ENCODE measurements around the gene CMSS1. TPM values are rescaled to one million over a fixed set of nuclear protein-coding genes. Genes with fewer than 3 reads are reported as not detected.
A peak's percentile ranks its signal among the peaks of the same experiment; 100 is the strongest.

CMSS1 gene
- total RNA-seq, 4 donors from 2014 or later = 11.2 to 16.3 (median 14.1) TPM

- H3K9me3 ChIP-seq = no peaks in the 10 kb centered on the region
- 55% methylated on average over 7 of the region's 7 CpGs for WGBS
- H3K27ac ChIP-seq (replicated peaks in 1 of 4) = peak overlapping the region; percentile 21 to 67 (median 61)
- peak; percentile 81 for DNase-seq (ENCODE audit: extremely low spot score)
- no peaks in the 10 kb centered on the region for H3K36me3 ChIP-seq
- H3K27me3 ChIP-seq = no peaks in the 10 kb centered on the region
- no peak for TF ChIP-seq EP300 (IDR thresholded peaks at IDR 0.05)
- TF ChIP-seq POLR2AphosphoS5 (IDR thresholded peaks at IDR 0.05) = peak in 1 of 2 donors; percentile 20
- intact Hi-C loops (cut with DNase I) = no loop called here
- peaks cover 21 to 57% (median 38%) of the 10 kb centered on the region in 4 donors for H3K4me1 ChIP-seq
- no peak overlapping the region for H3K4me3 ChIP-seq
Observed at GRCh38 chr3:100213891-100214573, 396.4 kb downstream of the CMSS1 start.

GRCh38 chr3:100214574-100214964, 396.9 kb downstream of the CMSS1 start:
- no peak overlapping the region for H3K4me3 ChIP-seq
- peaks cover 0 to 5% (median 0%) of the 10 kb centered on the region in 4 donors for H3K9me3 ChIP-seq
- TF ChIP-seq EP300 (IDR thresholded peaks at IDR 0.05) (no peak), POLR2A (IDR thresholded peaks at IDR 0.05; ENCODE audit: low read depth) (no peak), POLR2AphosphoS5 (IDR thresholded peaks at IDR 0.05) (no peak), CTCF (IDR thresholded peaks at IDR 0.05) (no peak)
- H3K27me3 ChIP-seq = no peaks in the 10 kb centered on the region
- peaks cover 21 to 52% (median 37%) of the 10 kb centered on the region in 4 donors for H3K4me1 ChIP-seq
- no peaks in the 10 kb centered on the region for H3K36me3 ChIP-seq
- H3K27ac ChIP-seq (replicated peaks in 1 of 4) = peak overlapping the region in 3 of 4 donors; percentile 58 to 67 (median 64)
- peak; percentile 68 for DNase-seq (ENCODE audit: extremely low spot score)
- intact Hi-C loops (cut with DNase I) = no loop called here
- 60% methylated on average over 5 of the region's 5 CpGs for WGBS

GRCh38 chr3:100216713-100217112, 399.1 kb downstream of the CMSS1 start:
- TF ChIP-seq CTCF (IDR thresholded peaks at IDR 0.05) = no peak
- TF ChIP-seq EP300 (IDR thresholded peaks at IDR 0.05) = no peak
- TF ChIP-seq POLR2AphosphoS5 (IDR thresholded peaks at IDR 0.05) = no peak
- no peak for TF ChIP-seq POLR2A (IDR thresholded peaks at IDR 0.05; ENCODE audit: low read depth)
- H3K9me3 ChIP-seq = peaks cover 0 to 10% (median 0%) of the 10 kb centered on the region in 4 donors
- DNase-seq (ENCODE audit: extremely low spot score) = no peak
- H3K27ac ChIP-seq (replicated peaks in 1 of 4) = peak overlapping the region; percentile 40 to 55 (median 46)
- no peak overlapping the region for H3K4me3 ChIP-seq
- H3K36me3 ChIP-seq = no peaks in the 10 kb centered on the region
- intact Hi-C loops (cut with DNase I) = no loop called here
- no peaks in the 10 kb centered on the region for H3K27me3 ChIP-seq
- peaks cover 0 to 30% (median 16%) of the 10 kb centered on the region in 4 donors for H3K4me1 ChIP-seq
- WGBS = 30% methylated on average over 1 of the region's 1 CpG

- peaks cover 0 to 10% (median 0%) of the 10 kb centered on the region in 4 donors for H3K9me3 ChIP-seq
- H3K27ac ChIP-seq (replicated peaks in 1 of 4) = no peak overlapping the region
- 100% methylated on average over 1 of the region's 1 CpG for WGBS
- no peaks in the 10 kb centered on the region for H3K36me3 ChIP-seq
- no peak for DNase-seq (ENCODE audit: extremely low spot score)
- peaks cover 0 to 12% (median 10%) of the 10 kb centered on the region in 4 donors for H3K4me1 ChIP-seq
- TF ChIP-seq POLR2A (IDR thresholded peaks at IDR 0.05; ENCODE audit: low read depth) (no peak), POLR2AphosphoS5 (IDR thresholded peaks at IDR 0.05) (no peak), CTCF (IDR thresholded peaks at IDR 0.05) (no peak), EP300 (IDR thresholded peaks at IDR 0.05) (no peak)
- no peaks in the 10 kb centered on the region for H3K27me3 ChIP-seq
- H3K4me3 ChIP-seq = no peak overlapping the region
- intact Hi-C loops (cut with DNase I) = no loop called here
Observed at GRCh38 chr3:100221159-100221558, 403.5 kb downstream of the CMSS1 start.

- H3K9me3 ChIP-seq = peaks cover 0 to under 1% (median 0%) of the 10 kb centered on the region in 4 donors
- no peak for TF ChIP-seq POLR2A (IDR thresholded peaks at IDR 0.05; ENCODE audit: low read depth)
- TF ChIP-seq EP300 (IDR thresholded peaks at IDR 0.05) = no peak
- TF ChIP-seq POLR2AphosphoS5 (IDR thresholded peaks at IDR 0.05) = no peak
- TF ChIP-seq CTCF (IDR thresholded peaks at IDR 0.05) = no peak
- H3K4me1 ChIP-seq = peaks cover 0 to 11% (median 3%) of the 10 kb centered on the region in 4 donors
- H3K4me3 ChIP-seq = no peak overlapping the region
- WGBS = 97% methylated on average over 26 of the region's 26 CpGs
- no peak overlapping the region for H3K27ac ChIP-seq (replicated peaks in 1 of 4)
- DNase-seq (ENCODE audit: extremely low spot score) = peak; percentile 57
- H3K36me3 ChIP-seq = no peaks in the 10 kb centered on the region
- intact Hi-C loops (cut with DNase I) = no loop called here
- H3K27me3 ChIP-seq = no peaks in the 10 kb centered on the region
Observed at GRCh38 chr3:100225193-100225592, 407.5 kb downstream of the CMSS1 start.

Data from esophagus muscularis mucosa (tissue), 4 donors.